Stimulated activated CD4-positive, alpha-beta T cell treated with anti-CD3 and anti-CD28 coated beads, Interleukin-4, amount 100 ng/mL, for 1 hour (primary cell): ENCODE results near the gene OR6A2.

ENCODE experiments used
- DNase-seq: peaks from one replicate; pipeline ENCODE4 v3.0.0-alpha.2; 2020

OR6A2 gene

DNA sequence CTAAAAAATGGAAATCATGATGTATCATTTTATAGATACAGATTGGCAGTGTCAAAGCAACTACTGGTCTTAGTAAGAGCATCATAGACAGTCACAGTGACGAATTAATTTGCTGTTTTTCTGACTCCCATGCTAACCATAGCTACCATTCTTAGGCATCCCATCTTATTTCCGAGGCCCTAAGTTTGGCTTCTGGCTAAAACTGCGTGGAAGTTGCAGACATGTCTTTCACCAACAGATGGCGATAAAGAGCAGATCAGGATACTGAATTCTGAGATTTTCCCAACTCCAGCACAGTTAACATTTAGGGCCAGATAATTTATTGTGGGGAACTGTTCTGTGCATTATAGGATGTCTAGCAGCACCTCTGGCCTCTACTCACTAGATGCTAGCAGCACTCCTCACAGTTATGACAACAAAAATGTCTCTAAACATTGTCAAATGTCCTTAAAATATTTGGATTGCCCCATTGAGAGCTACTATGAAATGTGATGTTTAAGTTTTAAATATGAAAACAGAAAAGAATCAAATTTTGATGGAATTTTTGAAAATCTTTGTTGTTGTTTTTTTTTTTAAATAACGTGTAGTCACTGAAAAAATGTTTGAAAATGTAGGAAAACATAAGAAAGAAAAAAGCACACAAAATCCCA is 44.1 kb downstream of the OR6A2 start:
- DNase-seq: no peak

- DNase-seq: no peak
These were observed 52.3 kb downstream of the OR6A2 start for GRCh38 chr11:6747097-6747668.

GRCh38 chr11:6746626-6747025 is 52.9 kb downstream of the OR6A2 start:
- DNase-seq: no peak

DNA sequence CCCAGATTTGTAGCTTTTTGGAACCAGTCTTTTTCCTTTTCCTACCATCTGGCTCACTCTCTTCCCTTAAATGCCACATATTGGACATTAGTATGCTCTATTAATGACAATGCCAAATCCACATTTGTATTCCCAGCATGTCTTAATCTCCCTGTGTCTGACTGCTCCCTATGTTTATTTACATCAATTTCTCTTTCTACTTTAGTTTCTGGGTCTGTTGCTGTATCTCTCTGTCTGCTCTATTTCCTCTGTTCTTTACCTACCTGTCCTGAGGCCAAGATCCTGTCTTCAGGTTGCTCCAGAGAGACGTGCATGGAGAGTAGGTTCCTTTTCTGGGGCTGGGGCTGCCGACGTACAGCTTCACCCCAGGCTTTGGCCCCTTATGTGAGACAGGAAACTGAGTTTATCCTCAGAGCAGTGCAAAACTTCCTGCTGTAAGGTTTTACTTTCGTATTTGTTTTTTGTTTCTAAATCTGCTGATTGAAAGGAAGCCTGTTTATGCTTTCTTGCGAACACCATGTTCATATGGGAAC is 53.3 kb downstream of the OR6A2 start:
- peak; percentile 28 for DNase-seq

DNA sequence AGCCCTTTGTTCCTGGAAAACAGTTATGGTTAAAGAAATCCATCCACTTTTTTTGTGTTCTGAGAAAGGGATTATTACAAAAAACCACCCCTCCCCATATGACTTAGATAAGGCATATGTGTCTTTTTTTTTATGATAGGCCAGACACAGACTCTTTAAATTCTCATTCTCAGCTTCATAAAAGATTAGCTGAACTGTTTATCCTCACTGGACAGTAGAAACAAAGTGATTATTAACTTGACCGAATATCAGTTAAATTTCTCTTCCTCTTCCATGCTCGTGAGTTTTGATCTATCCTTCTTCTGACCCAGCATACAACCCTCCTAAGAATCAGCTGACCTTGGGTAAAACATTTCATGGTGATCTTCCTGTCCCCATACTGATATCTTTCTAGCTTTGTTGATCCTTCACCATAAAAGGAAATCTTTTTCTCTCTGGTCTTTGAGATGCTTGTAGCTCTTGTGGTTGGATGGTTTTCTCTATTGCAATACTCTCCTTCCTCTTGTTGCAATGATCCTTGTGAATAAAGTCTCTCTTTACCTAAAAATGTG is 53.9 kb downstream of the OR6A2 start:
- DNase-seq: no peak

- no peak for DNase-seq
These were observed 54.5 kb downstream of the OR6A2 start for GRCh38 chr11:6745018-6745417.

- no peak for DNase-seq
These were observed 57.2 kb downstream of the OR6A2 start for GRCh38 chr11:6742260-6742659.
